Activated T-cell treated with anti-CD3 and anti-CD28 coated beads for 1 hour (primary cell): ENCODE data around the gene RPL13A.

Experiments
- DNase-seq: peaks from one replicate; pipeline ENCODE4 v3.0.0-alpha.2; 2020; ENCODE audit warnings: low read depth

Gene RPL13A

GRCh38 chr19:49486232-49486631, 1.2 kb upstream of the RPL13A start:
- no peak for DNase-seq

GRCh38 chr19:49486710-49487276, 615 bp upstream of the RPL13A start:
- DNase-seq, result no peak

GRCh38 chr19:49488046-49488862, 846 bp downstream of the RPL13A start:
- DNase-seq, result no peak

GRCh38 chr19:49488863-49489537, 1.6 kb downstream of the RPL13A start:
- DNase-seq, result no peak

- DNase-seq, result no peak
Measured at GRCh38 chr19:49489601-49490167, 2.3 kb downstream of the RPL13A start.

DNA sequence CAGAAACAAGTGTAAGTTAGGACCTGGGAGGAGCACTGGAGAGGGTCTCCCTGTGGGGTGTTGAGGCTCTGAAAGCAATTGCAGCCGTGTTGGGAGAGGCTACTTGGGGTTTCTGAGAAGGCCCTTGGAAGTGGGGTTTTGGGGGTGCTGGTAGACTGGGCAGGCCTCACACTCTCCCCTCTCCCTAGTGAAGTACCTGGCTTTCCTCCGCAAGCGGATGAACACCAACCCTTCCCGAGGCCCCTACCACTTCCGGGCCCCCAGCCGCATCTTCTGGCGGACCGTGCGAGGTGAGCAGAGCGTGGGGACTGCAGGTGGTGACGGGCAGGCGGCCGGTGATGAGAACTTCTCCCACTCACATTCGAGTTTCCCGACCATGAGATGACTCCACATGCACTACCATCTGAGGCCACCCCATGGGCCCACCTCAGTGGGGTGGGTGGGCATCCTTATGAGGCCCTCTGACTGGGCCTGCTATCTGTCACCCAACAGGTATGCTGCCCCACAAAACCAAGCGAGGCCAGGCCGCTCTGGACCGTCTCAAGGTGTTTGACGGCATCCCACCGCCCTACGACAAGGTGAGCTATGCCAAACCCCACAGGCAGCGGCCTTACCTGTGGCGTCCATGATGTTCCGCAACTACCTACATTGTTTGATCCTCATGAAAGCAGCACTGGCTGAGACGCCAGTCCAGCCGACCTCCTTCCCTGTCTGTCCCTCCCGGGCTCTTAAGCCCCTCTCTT, 3.0 kb downstream of the RPL13A start:
- DNase-seq, result no peak

DNA sequence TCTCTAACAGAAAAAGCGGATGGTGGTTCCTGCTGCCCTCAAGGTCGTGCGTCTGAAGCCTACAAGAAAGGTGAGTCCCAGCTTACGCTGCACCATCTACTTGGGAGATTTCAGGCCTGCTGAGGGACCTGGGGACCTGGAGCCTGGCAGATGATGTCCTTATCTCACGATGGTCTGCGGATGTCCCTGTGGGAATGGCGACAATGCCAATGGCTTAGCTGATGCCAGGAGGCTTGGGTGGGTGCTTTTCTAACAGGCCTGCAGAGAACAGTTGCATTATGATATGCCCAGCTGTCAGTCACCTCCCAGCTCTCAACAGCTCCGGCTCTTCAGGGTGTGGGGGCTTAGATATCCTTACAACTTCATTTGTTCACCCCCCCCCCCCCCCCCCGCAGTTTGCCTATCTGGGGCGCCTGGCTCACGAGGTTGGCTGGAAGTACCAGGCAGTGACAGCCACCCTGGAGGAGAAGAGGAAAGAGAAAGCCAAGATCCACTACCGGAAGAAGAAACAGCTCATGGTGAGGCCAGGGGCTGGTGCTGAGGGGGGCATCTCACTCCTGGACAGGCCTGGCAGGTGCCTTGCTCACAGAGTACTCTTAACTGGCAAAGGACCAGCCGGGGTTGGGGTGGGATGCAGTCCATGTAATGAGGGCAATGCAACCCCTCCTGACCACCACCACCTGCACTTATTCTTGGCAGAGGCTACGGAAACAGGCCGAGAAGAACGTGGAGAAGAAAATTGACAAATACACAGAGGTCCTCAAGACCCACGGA, 3.8 kb downstream of the RPL13A start:
- DNase-seq, result no peak

- DNase-seq, result no peak
Measured at GRCh38 chr19:49491804-49492572, 4.6 kb downstream of the RPL13A start.

DNA sequence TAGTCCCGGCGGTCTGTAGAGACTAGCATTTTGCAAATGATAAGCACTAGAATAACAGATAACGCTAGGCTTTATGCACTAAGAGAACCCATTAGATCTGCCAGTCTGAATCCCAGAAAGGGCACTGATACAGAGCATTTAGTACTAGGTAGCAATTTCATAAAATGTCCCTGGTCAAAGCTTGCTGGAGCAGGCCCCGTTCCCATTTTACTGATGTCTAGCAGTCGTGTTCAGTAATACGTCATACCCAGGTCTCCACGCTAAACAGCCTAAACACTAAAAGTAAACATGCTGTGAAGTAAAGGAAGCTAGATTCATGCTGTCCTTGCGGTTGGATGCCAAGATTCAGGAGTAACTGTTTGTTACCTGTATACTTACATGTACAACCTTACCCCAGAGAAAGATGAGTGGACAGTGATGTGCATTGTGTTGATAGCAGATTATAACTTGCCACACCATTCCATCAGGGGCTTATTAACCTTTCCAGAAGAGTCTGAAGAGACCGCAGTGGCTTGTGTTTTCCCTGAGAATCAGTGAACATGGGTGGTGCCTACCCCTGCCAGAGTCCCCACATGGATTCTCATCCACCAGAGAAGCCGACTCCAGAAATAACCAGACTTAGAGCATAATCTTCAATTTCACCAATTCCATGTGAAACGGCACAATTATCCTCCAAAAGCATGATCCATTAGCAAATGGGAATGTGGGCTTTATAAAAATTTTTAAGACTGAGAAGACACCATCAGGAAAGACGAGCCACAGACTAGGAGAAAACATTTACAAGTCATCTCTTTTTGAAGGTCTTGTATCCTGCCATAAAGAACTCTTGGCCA, 5.4 kb downstream of the RPL13A start:
- no peak for DNase-seq

DNA sequence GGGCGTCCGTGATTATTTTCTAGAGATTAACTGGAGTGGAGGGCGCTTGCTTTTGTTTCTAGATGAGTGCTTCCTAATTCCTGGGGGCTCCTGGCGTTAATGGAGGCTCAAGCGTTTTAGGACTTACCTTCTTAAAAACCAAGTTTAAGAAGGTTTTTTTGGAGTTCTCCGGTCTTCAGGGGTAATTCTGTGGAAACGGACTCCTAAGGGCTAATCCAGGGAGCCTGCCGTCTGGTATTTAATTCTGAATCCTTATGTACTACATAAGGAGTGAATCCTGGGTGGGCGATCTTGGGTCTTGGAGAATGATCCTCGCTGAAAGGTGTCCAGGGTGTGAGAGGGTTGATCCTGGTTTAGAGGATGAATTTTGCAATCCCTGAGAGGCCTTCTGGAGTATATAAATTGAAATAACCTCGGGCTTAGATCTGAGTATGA, 9.2 kb downstream of the RPL13A start:
- no peak for DNase-seq

DNA sequence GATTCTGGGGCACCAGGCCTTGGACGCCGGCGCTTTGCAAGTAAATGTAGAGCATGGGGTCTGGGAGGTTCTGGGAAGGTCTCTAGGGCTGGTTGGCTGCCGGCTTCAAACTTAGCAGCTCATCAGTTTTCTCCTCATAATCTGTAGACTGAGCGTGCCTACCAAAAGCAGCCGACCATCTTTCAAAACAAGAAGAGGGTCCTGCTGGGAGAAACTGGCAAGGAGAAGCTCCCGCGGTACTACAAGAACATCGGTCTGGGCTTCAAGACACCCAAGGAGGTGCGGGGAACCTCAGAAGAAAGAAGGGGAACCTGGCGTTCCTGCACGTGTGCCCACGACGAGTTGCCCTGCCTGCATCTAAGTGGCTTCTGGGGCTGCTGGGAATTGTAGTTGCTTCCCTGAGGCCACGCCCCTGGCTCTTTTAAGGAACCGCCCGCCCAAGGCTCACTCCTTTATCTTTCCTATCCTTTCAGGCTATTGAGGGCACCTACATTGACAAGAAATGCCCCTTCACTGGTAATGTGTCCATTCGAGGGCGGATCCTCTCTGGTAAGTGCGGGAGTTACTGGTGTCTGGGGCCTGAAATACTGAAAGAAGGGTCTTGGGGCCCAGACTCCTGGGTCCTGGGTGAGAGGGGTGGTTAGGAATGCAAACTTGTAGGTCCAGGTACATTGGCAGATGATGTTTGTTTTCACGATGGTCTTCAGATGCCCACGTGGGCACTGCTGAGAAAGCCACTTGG, 9.8 kb downstream of the RPL13A start:
- peak; percentile 63 for DNase-seq

GRCh38 chr19:49497789-49498103, 10.3 kb downstream of the RPL13A start:
- no peak for DNase-seq

DNA sequence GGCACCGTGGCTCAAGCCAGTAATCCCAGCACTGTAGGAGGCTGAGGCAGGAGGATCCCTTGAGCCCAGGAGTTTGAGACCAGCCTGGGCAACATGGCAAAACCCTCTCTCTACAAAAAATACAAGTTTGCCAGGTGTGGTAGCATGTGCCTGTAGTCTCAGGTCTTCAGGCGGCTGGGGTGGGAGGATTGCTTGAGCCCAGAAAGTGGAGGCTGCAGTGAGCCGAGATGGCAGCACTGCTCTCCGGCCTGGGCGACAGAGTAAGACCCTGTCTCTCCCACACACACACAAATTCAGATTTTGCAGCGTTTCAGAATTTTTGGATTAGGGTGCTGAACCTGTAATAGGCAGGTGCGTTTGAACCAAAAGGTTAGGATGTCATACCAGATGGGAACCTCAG, 11.1 kb downstream of the RPL13A start:
- DNase-seq, result no peak

GRCh38 chr19:49499030-49499670, 11.7 kb downstream of the RPL13A start:
- DNase-seq, result no peak

GRCh38 chr19:49502866-49503581, 15.6 kb downstream of the RPL13A start:
- DNase-seq, result no peak

DNA sequence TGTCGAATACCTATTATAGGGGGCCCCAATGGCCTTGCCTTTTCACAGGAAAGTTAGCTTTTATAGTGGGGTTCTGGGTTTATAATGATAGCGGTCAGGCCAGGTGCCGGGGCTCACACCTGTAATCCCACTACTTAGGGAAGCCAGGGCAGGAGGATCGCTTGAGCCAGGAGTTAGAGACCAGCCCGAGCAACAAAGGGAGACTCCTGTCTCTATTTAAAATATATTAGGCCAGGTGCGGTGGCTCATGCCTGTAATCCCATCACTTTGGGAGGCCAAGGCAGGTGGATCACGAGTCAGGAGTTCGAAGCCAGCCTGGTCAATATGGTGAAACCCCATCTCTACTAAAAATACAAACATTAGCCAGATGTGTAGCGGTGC, 16.2 kb downstream of the RPL13A start:
- no peak for DNase-seq

- peak; percentile 70 for DNase-seq
Measured at GRCh38 chr19:49506575-49507105, 19.2 kb downstream of the RPL13A start.
